Trophoblast cell (in vitro differentiated cells and primary cell): ENCODE data around the gene NDST1.

Source experiments
- DNase-seq, 2 donors: peaks; one replicate each; pipeline ENCODE4 v3.0.0-alpha.2; 2016
- H2AFZ ChIP-seq: 2 replicates; pipeline ENCODE4 v1.6.1; 2013; ENCODE audit warnings: low read length, moderate library complexity, mild to moderate bottlenecking; ENCODE audit not compliant: insufficient read depth, poor library complexity
- H2AK5ac ChIP-seq: 2 replicates; pipeline ENCODE4 v1.6.1; 2013; ENCODE audit warnings: mild to moderate bottlenecking, low read length
- H2BK120ac ChIP-seq: 2 replicates; pipeline ENCODE4 v1.6.1; 2013; ENCODE audit warnings: low read length, mild to moderate bottlenecking, moderate library complexity; ENCODE audit not compliant: insufficient read depth, poor library complexity
- H2BK12ac ChIP-seq: 2 replicates; pipeline ENCODE4 v1.6.1; 2013; ENCODE audit warnings: mild to moderate bottlenecking, low read length, moderate library complexity
- H2BK5ac ChIP-seq: 2 replicates; pipeline ENCODE4 v1.6.1; 2013; ENCODE audit warnings: low read length, low read depth, moderate library complexity, mild to moderate bottlenecking; ENCODE audit not compliant: poor library complexity
- H3K14ac ChIP-seq: 2 replicates; pipeline ENCODE4 v1.6.1; 2013; ENCODE audit warnings: mild to moderate bottlenecking, low read length
- H3K18ac ChIP-seq: 2 replicates; pipeline ENCODE4 v1.6.1; 2013; ENCODE audit warnings: mild to moderate bottlenecking, low read length
- H3K23ac ChIP-seq: 2 replicates; pipeline ENCODE4 v1.6.1; 2013; ENCODE audit warnings: low read length
- H3K27ac ChIP-seq: 2 replicates; pipeline ENCODE4 v1.5.1; 2013; ENCODE audit warnings: low read depth, mild to moderate bottlenecking, inconsistent platforms, low read length, moderate library complexity
- H3K27me3 ChIP-seq: 2 replicates; pipeline ENCODE4 v1.6.1; 2013; ENCODE audit warnings: inconsistent platforms, mild to moderate bottlenecking, low read length, moderate library complexity; ENCODE audit not compliant: insufficient read depth
- H3K36me3 ChIP-seq, 2 experiments: 1 replicate in 1 of 2; 2 replicates in 1 of 2; pipeline ENCODE4 v1.6.1; 2013; ENCODE audit warnings: low read length in 2 of 2, mild to moderate bottlenecking in 2 of 2, moderate library complexity in 1 of 2; ENCODE audit not compliant: insufficient read depth in 2 of 2, control insufficient read depth in 1 of 2
- H3K4ac ChIP-seq: 2 replicates; pipeline ENCODE4 v1.6.1; 2013; ENCODE audit warnings: low read depth, mild to moderate bottlenecking, low read length, moderate library complexity
- H3K4me1 ChIP-seq, 2 experiments: 1 replicate in 1 of 2; 2 replicates in 1 of 2; pipeline ENCODE4 v1.6.1; 2013; ENCODE audit warnings: low read length in 2 of 2, mild to moderate bottlenecking in 2 of 2, moderate library complexity in 1 of 2; ENCODE audit not compliant: insufficient read depth in 2 of 2, control insufficient read depth in 1 of 2
- H3K4me2 ChIP-seq: 2 replicates; pipeline ENCODE4 v1.6.1; 2013; ENCODE audit warnings: inconsistent platforms, mild to moderate bottlenecking, low read length, moderate library complexity
- H3K4me3 ChIP-seq: 2 replicates; pipeline ENCODE4 v1.5.1; 2013; ENCODE audit warnings: mild to moderate bottlenecking, low read depth, low read length, inconsistent platforms
- H3K79me1 ChIP-seq: one replicate; pipeline ENCODE4 v1.6.1; 2013; ENCODE audit warnings: low read length
- H3K79me2 ChIP-seq: 2 replicates; pipeline ENCODE4 v1.6.1; 2013; ENCODE audit warnings: low read length, mild to moderate bottlenecking; ENCODE audit not compliant: control insufficient read depth, insufficient read depth, poor library complexity
- H3K9ac ChIP-seq: 2 replicates; pipeline ENCODE4 v1.6.1; 2013; ENCODE audit warnings: mild to moderate bottlenecking, low read length
- H3K9me3 ChIP-seq: 2 replicates; pipeline ENCODE4 v1.6.1; 2013; ENCODE audit warnings: low read depth, mild to moderate bottlenecking, control low read depth, inconsistent platforms, low read length; ENCODE audit not compliant: insufficient read depth
- H4K12ac ChIP-seq: 2 replicates; pipeline ENCODE4 v1.6.1; 2013; ENCODE audit warnings: low read depth, mild to moderate bottlenecking, low read length, moderate library complexity
- H4K8ac ChIP-seq: 2 replicates; pipeline ENCODE4 v1.6.1; 2013; ENCODE audit warnings: low read depth, mild to moderate bottlenecking, low read length, moderate library complexity
- H4K91ac ChIP-seq: one replicate; pipeline ENCODE4 v1.6.1; 2013; ENCODE audit warnings: low read depth, mild to moderate bottlenecking, low read length, moderate library complexity
- WGBS: extraction: QIAGEN DNeasy Blood & Tissue Kit; methylation state at CpG from one replicate; pipeline ENCODE4 v1.1.7; 2013; ENCODE audit warnings: missing lambda C conversion rate; ENCODE audit not compliant: insufficient read length, insufficient coverage; ENCODE audit errors: extremely low coverage; 5-methylcytosine and 5-hydroxymethylcytosine counted together

NDST1 gene

GRCh38 chr5:150545246-150545645, 37.3 kb downstream of the NDST1 start:
- Histone ChIP-seq H2BK5ac (no peak overlapping the region), H3K9me3 (peaks cover 5% of the 10 kb centered on the region), H3K4me3 (no peak overlapping the region), H4K12ac (no peak overlapping the region), H4K91ac (no peak overlapping the region), H3K27me3 (no peaks in the 10 kb centered on the region), H3K79me1 (no peaks in the 10 kb centered on the region), H3K23ac (no peak overlapping the region), H2AFZ (no peak overlapping the region), H3K36me3 (peaks cover 74 to 82% of the 10 kb centered on the region in 2 experiments), H2AK5ac (no peak overlapping the region), H3K14ac (no peak overlapping the region), H2BK120ac (no peak overlapping the region), H3K4me2 (no peak overlapping the region), H3K79me2 (no peaks in the 10 kb centered on the region), H3K27ac (no peak overlapping the region), H3K4me1 (no peaks in the 10 kb centered on the region), H3K4ac (no peak overlapping the region), H2BK12ac (no peak overlapping the region), H3K18ac (no peak overlapping the region), H4K8ac (no peak overlapping the region), H3K9ac (no peak overlapping the region)
- no CpG with 5 or more reads among the region's 13 CpGs for WGBS
- no peak for DNase-seq

- Histone ChIP-seq H2BK120ac (no peak overlapping the region), H4K91ac (no peak overlapping the region), H3K9ac (no peak overlapping the region), H3K27me3 (no peaks in the 10 kb centered on the region), H4K12ac (peak overlapping the region; percentile 12), H3K4me3 (no peak overlapping the region), H3K4me2 (no peak overlapping the region), H3K79me2 (no peaks in the 10 kb centered on the region), H3K36me3 (peaks cover 75 to 80% of the 10 kb centered on the region in 2 experiments), H2BK5ac (no peak overlapping the region), H2AFZ (no peak overlapping the region), H2AK5ac (no peak overlapping the region), H3K4me1 (no peaks in the 10 kb centered on the region), H3K14ac (no peak overlapping the region), H3K23ac (no peak overlapping the region), H3K4ac (no peak overlapping the region), H3K18ac (peak overlapping the region; percentile 25), H4K8ac (no peak overlapping the region), H3K9me3 (peaks cover 5% of the 10 kb centered on the region), H3K79me1 (no peaks in the 10 kb centered on the region), H2BK12ac (no peak overlapping the region), H3K27ac (no peak overlapping the region)
- no peak for DNase-seq
- WGBS: no CpG with 5 or more reads among the region's 15 CpGs
These were observed 40.2 kb downstream of the NDST1 start for GRCh38 chr5:150548123-150548522.

- WGBS: no CpG with 5 or more reads among the region's 1 CpG
- H3K4me2 ChIP-seq: no peak overlapping the region
- no peak overlapping the region for H2AK5ac ChIP-seq
- H3K9ac ChIP-seq: no peak overlapping the region
- no peaks in the 10 kb centered on the region for H3K79me2 ChIP-seq
- peaks cover 8% of the 10 kb centered on the region for H3K9me3 ChIP-seq
- no peak overlapping the region for H4K12ac ChIP-seq
- DNase-seq: no peak
- no peak overlapping the region for H3K18ac ChIP-seq
- no peaks in the 10 kb centered on the region for H3K79me1 ChIP-seq
- no peak overlapping the region for H2BK12ac ChIP-seq
- H3K27ac ChIP-seq: no peak overlapping the region
- H3K14ac ChIP-seq: no peak overlapping the region
- H3K23ac ChIP-seq: no peak overlapping the region
- H3K4me3 ChIP-seq: no peak overlapping the region
- H3K36me3 ChIP-seq: peaks cover 85 to 88% of the 10 kb centered on the region in 2 experiments
- no peak overlapping the region for H4K8ac ChIP-seq
- no peaks in the 10 kb centered on the region for H3K4me1 ChIP-seq
- H3K27me3 ChIP-seq: no peaks in the 10 kb centered on the region
- no peak overlapping the region for H2BK5ac ChIP-seq
- no peak overlapping the region for H3K4ac ChIP-seq
- no peak overlapping the region for H2AFZ ChIP-seq
- H2BK120ac ChIP-seq: no peak overlapping the region
- H4K91ac ChIP-seq: no peak overlapping the region
These were observed 41.8 kb downstream of the NDST1 start for GRCh38 chr5:150549735-150550134.

GRCh38 chr5:150550286-150550685, 42.4 kb downstream of the NDST1 start:
- WGBS: no CpG with 5 or more reads among the region's 8 CpGs
- Histone ChIP-seq H4K8ac (no peak overlapping the region), H3K4ac (no peak overlapping the region), H2AK5ac (no peak overlapping the region), H3K79me1 (no peaks in the 10 kb centered on the region), H2BK12ac (no peak overlapping the region), H3K27me3 (no peaks in the 10 kb centered on the region), H4K12ac (no peak overlapping the region), H3K9me3 (peaks cover 8% of the 10 kb centered on the region), H3K9ac (no peak overlapping the region), H3K4me2 (no peak overlapping the region), H2AFZ (no peak overlapping the region), H3K36me3 (peaks cover 85 to 88% of the 10 kb centered on the region in 2 experiments), H4K91ac (no peak overlapping the region), H3K14ac (no peak overlapping the region), H2BK120ac (no peak overlapping the region), H3K23ac (no peak overlapping the region), H3K79me2 (no peaks in the 10 kb centered on the region), H2BK5ac (no peak overlapping the region), H3K4me1 (no peaks in the 10 kb centered on the region), H3K4me3 (no peak overlapping the region), H3K18ac (no peak overlapping the region), H3K27ac (no peak overlapping the region)
- DNase-seq: no peak
